Activated T-cell treated with anti-CD3 and anti-CD28 coated beads for 24 hours (primary cell): ENCODE measurements around the gene BPIFB1.

Source experiments
- DNase-seq: peaks from one replicate; pipeline ENCODE4 v3.0.0-alpha.2; 2020; ENCODE audit warnings: low read depth

The BPIFB1 gene

GRCh38 chr20:33282991-33283555, at the start of gene BPIFB1:
TSS of gene BPIFB1 (plus strand) at chr20:33283214. CDS start at chr20:33286074, 2,860 bp downstream.
- no peak for DNase-seq

- no peak for DNase-seq
Measured at GRCh38 chr20:33234050-33234449, 49.0 kb upstream of the BPIFB1 start.

- DNase-seq, result no peak
Measured at GRCh38 chr20:33235696-33236095, 47.3 kb upstream of the BPIFB1 start, which contains the start of gene BPIFA1. TSS of gene BPIFA1 (plus strand) at chr20:33235996. CDS start at chr20:33237712, 1,716 bp downstream.

GRCh38 chr20:33236351-33236750, 46.7 kb upstream of the BPIFB1 start:
- DNase-seq, result no peak

GRCh38 chr20:33237989-33238388, 45.0 kb upstream of the BPIFB1 start:
- DNase-seq, result no peak

- no peak for DNase-seq
Measured at GRCh38 chr20:33239418-33239817, 43.6 kb upstream of the BPIFB1 start.

GRCh38 chr20:33239979-33240736, 42.9 kb upstream of the BPIFB1 start:
- DNase-seq, result no peak

- no peak for DNase-seq
Measured at GRCh38 chr20:33240923-33241322, 42.1 kb upstream of the BPIFB1 start.

- DNase-seq, result no peak
Measured at GRCh38 chr20:33242319-33243100, 40.5 kb upstream of the BPIFB1 start.

- DNase-seq, result no peak
Measured at GRCh38 chr20:33246077-33246476, 36.9 kb upstream of the BPIFB1 start.

GRCh38 chr20:33249456-33249855, 33.6 kb upstream of the BPIFB1 start:
- no peak for DNase-seq

GRCh38 chr20:33250666-33251065, 32.3 kb upstream of the BPIFB1 start:
- no peak for DNase-seq

- DNase-seq, result no peak
Measured at GRCh38 chr20:33251496-33251895, 31.5 kb upstream of the BPIFB1 start.

- DNase-seq, result no peak
Measured at GRCh38 chr20:33252460-33252859, 30.6 kb upstream of the BPIFB1 start.

- no peak for DNase-seq
Measured at GRCh38 chr20:33255005-33255404, 28.0 kb upstream of the BPIFB1 start.

- DNase-seq, result no peak
Measured at GRCh38 chr20:33257237-33257636, 25.8 kb upstream of the BPIFB1 start.

- no peak for DNase-seq
Measured at GRCh38 chr20:33259371-33259770, 23.6 kb upstream of the BPIFB1 start.

GRCh38 chr20:33261465-33261864, 21.5 kb upstream of the BPIFB1 start:
- DNase-seq, result no peak

GRCh38 chr20:33262658-33263065, 20.4 kb upstream of the BPIFB1 start:
- no peak for DNase-seq

GRCh38 chr20:33263784-33264183, 19.2 kb upstream of the BPIFB1 start:
- no peak for DNase-seq

GRCh38 chr20:33267701-33268100, 15.3 kb upstream of the BPIFB1 start:
- no peak for DNase-seq

- no peak for DNase-seq
Measured at GRCh38 chr20:33272155-33272873, 10.7 kb upstream of the BPIFB1 start.
